Glutamatergic neuron (in vitro differentiated cells): ENCODE data around the gene RBFA. TPM values are rescaled to one million over a fixed set of nuclear protein-coding genes. Genes with fewer than 3 reads are reported as not detected.
"Not testable (repeated sequence)": the region's sequence is repeated elsewhere in the genome, so short reads cannot be mapped to it uniquely, and the experiment has no call there.

Experiments
- DNase-seq: peaks from one replicate; pipeline ENCODE4 v3.0.0; 2022
- H3K27ac Mint-ChIP-seq: one replicate; pipeline ENCODE4 v1.8.0; 2020; ENCODE audit warnings: mild to moderate bottlenecking, mixed read lengths, inconsistent platforms; ENCODE audit not compliant: unreplicated experiment
- H3K27me3 Mint-ChIP-seq: one replicate; pipeline ENCODE4 v1.8.0; 2020; ENCODE audit warnings: mild to moderate bottlenecking, moderate library complexity, mixed read lengths, inconsistent platforms; ENCODE audit not compliant: unreplicated experiment
- H3K36me3 Mint-ChIP-seq: one replicate; pipeline ENCODE4 v1.8.0; 2020; ENCODE audit warnings: mild to moderate bottlenecking, mixed read lengths, inconsistent platforms; ENCODE audit not compliant: unreplicated experiment
- H3K4me1 Mint-ChIP-seq: one replicate; pipeline ENCODE4 v1.8.0; 2020; ENCODE audit warnings: mild to moderate bottlenecking, low read depth, mixed read lengths, inconsistent platforms; ENCODE audit not compliant: unreplicated experiment
- H3K4me3 Mint-ChIP-seq: one replicate; pipeline ENCODE4 v1.8.0; 2020; ENCODE audit warnings: mild to moderate bottlenecking, mixed read lengths, inconsistent platforms; ENCODE audit not compliant: unreplicated experiment
- H3K9me3 Mint-ChIP-seq: one replicate; pipeline ENCODE4 v1.8.0; 2020; ENCODE audit warnings: mild to moderate bottlenecking, moderate library complexity, mixed read lengths, inconsistent platforms; ENCODE audit not compliant: unreplicated experiment
- total RNA-seq: library from RNA; stranded (reverse); fragmentation: NEBNext Ultra II Directional; extraction: Animal tissue kit (Norgen Biotek cat#: 25700); gene quantifications from one replicate; pipeline ENCODE4 v1.2.1, GENCODE V29; 2021; ENCODE audit not compliant: unreplicated experiment
- TF ChIP-seq, protein P1 (sequence below): fragments of 200-600 bp; sonication (generic); IDR thresholded peaks from one replicate; pipeline ENCODE4 v1.5.0; 2021; ENCODE audit not compliant: partially characterized antibody, unreplicated experiment

The RBFA gene
- total RNA-seq, 1 donor from 2014 or later, result 94.6 TPM

GRCh38 chr18:79988071-79988450 lies 46.2 kb upstream of the RBFA start:
- TF ChIP-seq, protein P1, sequence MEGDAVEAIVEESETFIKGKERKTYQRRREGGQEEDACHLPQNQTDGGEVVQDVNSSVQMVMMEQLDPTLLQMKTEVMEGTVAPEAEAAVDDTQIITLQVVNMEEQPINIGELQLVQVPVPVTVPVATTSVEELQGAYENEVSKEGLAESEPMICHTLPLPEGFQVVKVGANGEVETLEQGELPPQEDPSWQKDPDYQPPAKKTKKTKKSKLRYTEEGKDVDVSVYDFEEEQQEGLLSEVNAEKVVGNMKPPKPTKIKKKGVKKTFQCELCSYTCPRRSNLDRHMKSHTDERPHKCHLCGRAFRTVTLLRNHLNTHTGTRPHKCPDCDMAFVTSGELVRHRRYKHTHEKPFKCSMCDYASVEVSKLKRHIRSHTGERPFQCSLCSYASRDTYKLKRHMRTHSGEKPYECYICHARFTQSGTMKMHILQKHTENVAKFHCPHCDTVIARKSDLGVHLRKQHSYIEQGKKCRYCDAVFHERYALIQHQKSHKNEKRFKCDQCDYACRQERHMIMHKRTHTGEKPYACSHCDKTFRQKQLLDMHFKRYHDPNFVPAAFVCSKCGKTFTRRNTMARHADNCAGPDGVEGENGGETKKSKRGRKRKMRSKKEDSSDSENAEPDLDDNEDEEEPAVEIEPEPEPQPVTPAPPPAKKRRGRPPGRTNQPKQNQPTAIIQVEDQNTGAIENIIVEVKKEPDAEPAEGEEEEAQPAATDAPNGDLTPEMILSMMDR, result no peak
- Mint-ChIP-seq H3K9me3 (peaks cover 7% of the 10 kb centered on the region), H3K36me3 (peaks cover 5% of the 10 kb centered on the region), H3K27ac (peak overlapping the region; percentile 91), H3K27me3 (peaks cover 5% of the 10 kb centered on the region), H3K4me3 (peak overlapping the region; percentile 95), H3K4me1 (peaks cover 16% of the 10 kb centered on the region)
- DNase-seq, result peak; percentile 82

DNA sequence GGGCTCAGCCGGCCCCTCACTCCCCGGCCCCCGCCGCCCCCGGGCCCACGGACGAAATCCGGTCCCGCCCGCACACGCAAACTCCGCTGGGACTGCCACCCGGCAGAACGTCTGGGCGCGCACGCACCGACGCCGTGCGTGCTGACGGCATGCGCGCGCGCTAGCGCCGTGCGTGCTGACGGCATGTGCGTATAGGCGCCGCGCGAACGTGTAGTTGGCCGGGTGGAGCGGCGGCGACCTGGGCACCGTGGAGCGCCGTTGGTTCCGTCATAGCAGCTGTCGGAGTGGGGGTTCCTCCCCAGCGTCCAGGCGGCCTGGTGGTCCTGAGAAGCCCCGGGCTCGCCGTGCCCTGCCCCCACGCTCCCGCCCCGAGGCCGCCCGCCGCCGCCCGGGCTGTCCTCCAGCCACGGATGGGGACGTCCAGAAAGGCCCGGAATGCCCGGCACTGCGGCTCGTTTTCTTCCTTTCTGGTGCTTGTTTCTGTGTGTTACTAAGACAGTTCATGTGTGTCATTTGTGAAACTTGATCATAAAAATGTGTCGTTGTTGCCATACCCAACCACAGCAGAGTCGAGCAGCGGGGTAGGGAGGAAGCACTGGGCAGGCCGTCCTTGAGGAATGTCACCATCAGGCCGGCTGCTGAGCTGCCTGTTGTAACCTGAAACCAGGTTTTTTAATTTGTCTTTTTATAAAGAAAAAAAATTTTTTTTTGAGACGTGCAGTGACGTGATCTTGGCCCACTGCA lies 45.6 kb upstream of the RBFA start, which contains the start of gene TXNL4A:
Gene TXNL4A, minus strand, starts transcription at position 113 of the 744 bp plus-strand sequence. CDS start 171 bp downstream, outside the sequence.
- DNase-seq, result peak; percentile 83
- TF ChIP-seq, protein P1, result no peak
- Mint-ChIP-seq H3K36me3 (peaks cover 5% of the 10 kb centered on the region), H3K27ac (peak within 1 kb of the TSS; percentile 97), H3K27me3 (peaks cover 5% of the 10 kb centered on the region), H3K4me1 (peaks cover 16% of the 10 kb centered on the region), H3K9me3 (peaks cover 7% of the 10 kb centered on the region), H3K4me3 (peak within 1 kb of the TSS; percentile 95)

GRCh38 chr18:79989195-79989497 lies 45.1 kb upstream of the RBFA start:
- DNase-seq, result no peak
- peak overlapping the region; percentile 97 for H3K27ac Mint-ChIP-seq
- H3K4me3 Mint-ChIP-seq, result peak overlapping the region; percentile 95
- TF ChIP-seq, protein P1, result no peak
- peaks cover 7% of the 10 kb centered on the region for H3K9me3 Mint-ChIP-seq
- H3K27me3 Mint-ChIP-seq, result peaks cover 5% of the 10 kb centered on the region
- H3K36me3 Mint-ChIP-seq, result peaks cover 5% of the 10 kb centered on the region
- peaks cover 14% of the 10 kb centered on the region for H3K4me1 Mint-ChIP-seq

- H3K4me3 Mint-ChIP-seq, result no peak overlapping the region
- no peak overlapping the region for H3K27ac Mint-ChIP-seq
- TF ChIP-seq, protein P1, result no peak
- peaks cover 7% of the 10 kb centered on the region for H3K9me3 Mint-ChIP-seq
- no peak for DNase-seq
- peaks cover 9% of the 10 kb centered on the region for H3K4me1 Mint-ChIP-seq
- H3K36me3 Mint-ChIP-seq, result no peaks in the 10 kb centered on the region
- peaks cover 5% of the 10 kb centered on the region for H3K27me3 Mint-ChIP-seq
Measured at GRCh38 chr18:79991494-79991893, 42.7 kb upstream of the RBFA start.

GRCh38 chr18:79999701-80000100 lies 34.5 kb upstream of the RBFA start:
- H3K27ac Mint-ChIP-seq, H3K4me1 Mint-ChIP-seq, H3K27me3 Mint-ChIP-seq, H3K4me3 Mint-ChIP-seq, H3K9me3 Mint-ChIP-seq, DNase-seq: not testable (repeated sequence)
- H3K36me3 Mint-ChIP-seq, result peaks cover 22% of the 10 kb centered on the region
